Lower leg skin (tissue), 4 donors: Measurements from ENCODE around the gene PPP1R3F. TPM values are rescaled to one million over a fixed set of nuclear protein-coding genes. Genes with fewer than 3 reads are reported as not detected.
"Not testable (repeated sequence)": the region's sequence is repeated elsewhere in the genome, so short reads cannot be mapped to it uniquely, and the experiment has no call there.

Source experiments
- DNase-seq, 2 donors: peaks; one replicate each; pipeline ENCODE4 v3.0.0-alpha.2; 2019; ENCODE audit warnings: low spot score in 2 of 2
- H3K4me3 ChIP-seq: fragments of 200-600 bp; sonication (generic); 2 replicates; pipeline ENCODE4 v1.5.1; 2017; ENCODE audit warnings: mild to moderate bottlenecking, low read depth; ENCODE audit not compliant: poor library complexity, severe bottlenecking
- CTCF ChIP-seq, 3 donors: fragments of 450-650 bp; IDR thresholded peaks; one replicate each; pipeline ENCODE4 v1.5.1; 2016; ENCODE audit warnings: antibody characterized with exemption in 3 of 3, mild to moderate bottlenecking in 3 of 3, moderate library complexity in 2 of 3
- POLR2A ChIP-seq, 2 donors: fragments of 450-650 bp; IDR thresholded peaks; one replicate each; pipeline ENCODE4 v1.6.1; 2016 to 2017; ENCODE audit warnings: antibody characterized with exemption in 2 of 2, mild to moderate bottlenecking in 1 of 2, moderate library complexity in 1 of 2
- WGBS, 2 donors: methylation state at CpG; one replicate each; pipeline ENCODE4 v1.1.5; 2018; 5-methylcytosine and 5-hydroxymethylcytosine counted together
- intact Hi-C: fragments of 100-400 bp; cut with DNase I; formaldehyde crosslinking; loops from one replicate; pipeline ENCODE4 v1.15.0; 2023; ENCODE audit warnings: low total_unique reads
- total RNA-seq, 4 donors: library from RNA; depleted of rRNA; stranded (reverse); fragments of >200 nt; gene quantifications; one replicate each; pipeline ENCODE4 v1.1.0, GENCODE V29; 2016

The PPP1R3F gene
- total RNA-seq, 4 donors from 2014 or later, result 4.7 to 10.9 (median 5.6) TPM

- intact Hi-C loops, result no loop called here
- no peak for DNase-seq
- no peak overlapping the region for H3K4me3 ChIP-seq
- WGBS, 2 donors, result 92% methylated on average over 17 of the region's 18 CpGs; no CpG with 5 or more reads in 1 of the 2 donors
- TF ChIP-seq POLR2A (IDR thresholded peaks at IDR 0.05), result no peak
Observed at GRCh38 chrX:49286136-49286535, 16.5 kb downstream of the PPP1R3F start.

GRCh38 chrX:49286581-49286980 is 17.0 kb downstream of the PPP1R3F start:
- 80 to 83% methylated on average over 2 to 4 of the region's 4 CpGs for WGBS, 2 donors
- H3K4me3 ChIP-seq, result no peak overlapping the region
- TF ChIP-seq CTCF (IDR thresholded peaks at IDR 0.05), result no peak
- TF ChIP-seq POLR2A (IDR thresholded peaks at IDR 0.05), result no peak
- intact Hi-C loops, result no loop called here
- peak in 1 of 2 donors; percentile 70 for DNase-seq

GRCh38 chrX:49287665-49288064 is 18.1 kb downstream of the PPP1R3F start:
- 81% methylated on average over 1 of the region's 1 CpG; no CpG with 5 or more reads in 1 of the 2 donors for WGBS, 2 donors
- DNase-seq, result no peak
- intact Hi-C loops, result no loop called here
- H3K4me3 ChIP-seq, result no peak overlapping the region
- TF ChIP-seq CTCF (IDR thresholded peaks at IDR 0.05) (no peak), POLR2A (IDR thresholded peaks at IDR 0.05) (no peak)

- WGBS, 2 donors, result 63 to 80% methylated on average over 1 to 4 of the region's 7 CpGs
- intact Hi-C loops, result no loop called here
- no peak for TF ChIP-seq CTCF (IDR thresholded peaks at IDR 0.05)
Observed at GRCh38 chrX:49290215-49290614, 20.6 kb downstream of the PPP1R3F start.

GRCh38 chrX:49291615-49292337 is 22.2 kb downstream of the PPP1R3F start:
- 22 to 40% methylated on average over 9 to 11 of the region's 11 CpGs for WGBS, 2 donors
- intact Hi-C loops, result no loop called here
- TF ChIP-seq POLR2A (IDR thresholded peaks at IDR 0.05) (no peak), CTCF (IDR thresholded peaks at IDR 0.05) (no peak)
- no peak overlapping the region for H3K4me3 ChIP-seq
- DNase-seq, result peak in 1 of 2 donors; percentile 84

More at GRCh38 chrX:49290215-49290614, 20.6 kb downstream of the PPP1R3F start:
- no peak overlapping the region for H3K4me3 ChIP-seq
- DNase-seq, result peak in 1 of 2 donors; percentile 77

- DNase-seq, result peak in 1 of 2 donors; percentile 77
- 66 to 75% methylated on average over 3 to 17 of the region's 17 CpGs for WGBS, 2 donors
- TF ChIP-seq POLR2A (IDR thresholded peaks at IDR 0.05), result no peak
- no peak for TF ChIP-seq CTCF (IDR thresholded peaks at IDR 0.05)
- intact Hi-C loops, result no loop called here
- no peak overlapping the region for H3K4me3 ChIP-seq
Observed at GRCh38 chrX:49292400-49293362, 23.1 kb downstream of the PPP1R3F start.

GRCh38 chrX:49299293-49299692 is 29.7 kb downstream of the PPP1R3F start:
- WGBS, 2 donors, result 93% methylated on average over 5 of the region's 5 CpGs; no CpG with 5 or more reads in 1 of the 2 donors
- intact Hi-C loops, H3K4me3 ChIP-seq: not testable (repeated sequence)
- DNase-seq, result peak in 1 of 2 donors; percentile 57
